GM18861 (cell line): ENCODE measurements around the gene SLC9A9.
"Not testable (repeated sequence)": the region's sequence is repeated elsewhere in the genome, so short reads cannot be mapped to it uniquely, and the experiment has no call there.

ENCODE experiments used
- ATAC-seq: cut with Tn5 transposase; IDR thresholded peaks from one replicate; pipeline ENCODE4 v1.9.1; 2021; ENCODE audit not compliant: unreplicated experiment

The SLC9A9 gene

DNA sequence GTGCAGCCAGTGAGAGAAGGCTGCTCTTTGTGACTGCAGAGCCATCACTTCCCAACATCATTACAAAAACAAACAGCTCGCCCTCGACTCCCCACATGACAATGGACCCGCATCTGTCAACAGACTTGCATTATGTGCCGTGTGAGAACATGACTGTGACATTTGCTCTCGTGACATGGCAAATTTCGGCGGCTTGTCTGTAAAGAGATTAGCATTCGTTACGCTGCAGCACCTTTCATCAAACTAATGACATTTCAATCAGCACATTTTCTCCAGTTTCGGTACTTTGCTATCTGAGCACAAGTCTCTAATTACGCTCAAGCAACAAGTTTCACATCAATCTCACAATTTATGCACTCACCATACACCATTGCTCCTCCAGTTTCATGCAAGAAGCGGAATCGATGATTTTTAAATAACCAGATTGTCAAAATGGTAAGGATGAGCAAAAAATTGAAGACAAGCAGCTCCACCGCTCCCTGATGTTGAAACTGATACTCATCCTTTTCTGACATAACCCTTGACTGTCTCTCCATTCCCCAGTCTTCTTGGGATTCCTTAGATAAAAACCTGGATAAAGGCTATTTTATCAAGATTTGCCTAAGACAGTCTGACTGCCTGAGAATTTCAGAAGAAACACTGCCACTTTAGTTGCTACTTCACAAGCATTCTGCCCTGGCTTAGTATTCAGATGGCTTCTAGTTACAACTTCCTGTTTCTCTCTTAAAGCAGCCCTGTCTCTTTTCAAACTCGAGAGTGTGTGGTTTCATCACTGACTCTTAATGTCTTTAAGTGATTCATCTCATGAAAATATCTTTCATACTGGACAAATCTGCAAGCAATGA, at the start of gene SLC9A9:
SLC9A9 (minus strand) TSS at position 682 of the 845 bp plus-strand sequence; CDS start at position 536, 146 bp downstream.
- peak; percentile 90 for ATAC-seq

DNA sequence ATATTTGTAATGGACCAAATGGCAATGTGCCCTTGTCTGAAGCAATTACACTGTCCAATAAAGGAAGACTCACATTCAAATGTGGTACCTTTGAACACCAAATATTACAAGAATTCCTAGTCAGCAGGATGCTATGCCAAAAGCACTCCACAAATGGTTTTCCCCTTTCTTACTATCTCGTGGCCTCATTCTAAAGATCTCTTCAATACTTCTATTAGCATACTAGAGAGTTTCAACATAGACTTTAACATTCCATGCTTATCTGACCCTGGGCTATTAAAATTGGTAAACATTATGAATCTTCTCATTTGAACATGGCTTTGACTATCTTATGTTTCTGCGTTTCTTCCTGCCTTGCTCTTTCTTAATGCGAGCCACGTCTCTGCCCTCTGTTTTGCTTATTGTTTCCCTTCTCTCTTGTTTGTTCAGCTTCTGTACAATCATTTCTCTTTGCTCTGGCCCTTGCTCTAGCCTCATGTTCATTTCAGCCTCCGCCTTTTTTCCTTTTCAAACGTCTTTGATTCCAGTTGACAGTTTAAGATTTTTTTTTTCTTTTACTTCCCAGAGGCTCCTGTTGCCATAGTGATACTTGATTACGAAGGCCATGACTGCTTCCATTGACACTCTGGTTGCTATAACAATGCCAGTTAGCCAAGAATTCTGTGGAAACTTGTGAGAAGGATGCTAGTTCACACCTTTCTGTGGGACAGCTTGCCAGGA, 49.5 kb upstream of the SLC9A9 start:
- no peak for ATAC-seq

DNA sequence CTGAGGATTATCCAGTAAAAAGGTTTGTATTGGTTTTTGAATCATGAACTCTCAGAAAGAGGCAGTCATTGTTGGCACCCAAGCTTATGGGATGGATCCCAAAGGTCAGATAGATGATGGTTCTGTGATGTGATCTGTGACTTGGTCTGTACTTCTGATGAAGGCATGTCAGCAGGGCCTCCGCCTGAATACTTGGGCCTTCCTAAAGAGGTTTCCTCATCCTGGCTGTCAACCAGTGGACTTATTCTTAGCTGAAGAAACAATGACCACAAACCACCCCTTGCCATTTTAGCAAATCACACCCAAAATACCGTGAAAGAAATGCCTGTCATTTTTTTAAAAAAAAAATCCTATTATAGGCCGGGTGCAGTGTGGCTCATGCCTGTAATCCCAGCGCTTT, 48.2 kb upstream of the SLC9A9 start:
- no peak for ATAC-seq

DNA sequence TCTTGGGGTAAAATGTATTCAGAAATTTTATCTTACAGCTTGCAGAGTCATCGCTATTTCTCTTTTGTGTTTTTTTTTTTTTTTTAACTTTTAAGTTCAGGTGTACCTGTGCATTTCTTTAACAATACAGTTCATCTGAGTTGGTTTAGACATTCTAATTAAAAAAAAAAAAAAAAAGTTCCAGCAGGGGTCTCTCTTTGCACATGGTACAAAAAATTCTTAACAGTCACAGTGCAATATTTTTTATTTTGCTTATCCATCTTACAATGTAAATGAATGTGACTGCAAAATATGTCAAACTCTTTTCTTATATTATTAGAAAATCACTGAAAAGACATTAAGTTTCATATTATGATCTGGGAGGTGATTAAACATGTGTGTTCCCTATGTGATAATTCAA, 47.5 kb upstream of the SLC9A9 start:
- no peak for ATAC-seq

DNA sequence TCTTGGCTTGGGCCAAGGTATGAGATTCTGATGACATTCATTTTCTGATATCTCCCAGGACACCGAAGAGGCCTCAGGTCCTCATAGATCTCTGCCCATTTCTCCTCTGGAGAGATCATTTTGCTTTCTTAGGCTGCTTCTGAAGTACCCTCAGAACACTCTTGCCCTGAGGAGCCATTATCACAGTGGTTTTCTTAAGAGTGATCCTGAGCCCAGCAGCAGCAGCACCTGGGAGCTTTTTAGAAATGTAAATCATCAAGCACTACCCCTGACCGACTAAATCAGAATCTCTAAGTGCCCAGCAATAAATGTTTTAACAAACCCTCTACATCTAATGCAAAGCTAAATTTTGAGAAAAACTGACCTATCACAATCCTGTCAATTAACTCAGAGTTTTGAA, 40.6 kb upstream of the SLC9A9 start:
- no peak for ATAC-seq

DNA sequence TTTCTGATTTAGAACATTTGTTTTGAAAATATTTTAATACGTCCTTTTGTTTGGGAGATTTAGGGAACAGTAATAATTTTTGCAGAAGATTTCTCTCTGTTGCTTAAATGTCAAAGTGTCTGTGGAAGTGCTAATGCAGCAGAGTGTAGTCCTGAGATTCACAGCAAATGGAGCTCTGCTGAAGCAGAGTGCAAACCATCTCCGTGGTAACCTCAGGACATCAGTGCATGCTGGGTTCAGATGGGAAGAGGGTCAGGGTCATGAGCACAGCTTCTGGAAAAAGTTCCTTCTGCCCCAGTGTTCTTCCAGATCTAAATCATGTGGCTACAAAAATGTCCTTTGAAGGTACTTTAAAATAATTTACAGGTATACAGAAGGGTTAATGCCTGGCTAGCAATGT, 39.9 kb upstream of the SLC9A9 start:
- ATAC-seq, result no peak

DNA sequence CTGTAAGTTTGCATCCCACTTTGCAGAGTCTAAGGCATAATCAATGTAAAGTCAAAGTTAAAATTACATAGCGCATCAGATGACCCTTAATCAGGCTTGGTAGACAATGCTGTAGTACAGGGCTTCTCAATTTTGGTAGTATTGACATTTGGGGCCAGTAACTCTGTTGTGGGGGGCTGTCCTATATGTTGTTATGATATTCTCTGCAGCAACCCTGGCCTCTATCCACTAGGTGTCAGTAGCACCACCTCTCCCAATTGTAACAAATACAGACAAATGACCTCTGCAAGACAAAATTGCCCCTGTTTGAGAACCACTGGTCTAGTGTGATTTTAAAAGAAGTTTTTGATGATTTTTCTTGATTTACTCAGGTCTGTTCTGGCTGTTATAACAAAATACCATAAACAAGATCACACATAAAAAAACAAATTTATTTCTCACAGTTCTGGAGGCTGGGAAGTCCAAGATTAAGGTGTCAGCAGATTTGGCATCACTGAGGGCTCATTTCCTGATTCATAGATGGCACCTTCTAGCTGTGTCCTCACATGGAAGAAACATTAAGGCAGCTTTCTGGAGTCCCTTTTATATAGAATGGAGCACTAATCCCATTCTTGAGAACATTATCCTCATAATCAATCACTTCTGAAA, 37.6 kb upstream of the SLC9A9 start:
- peak; percentile 97 for ATAC-seq

DNA sequence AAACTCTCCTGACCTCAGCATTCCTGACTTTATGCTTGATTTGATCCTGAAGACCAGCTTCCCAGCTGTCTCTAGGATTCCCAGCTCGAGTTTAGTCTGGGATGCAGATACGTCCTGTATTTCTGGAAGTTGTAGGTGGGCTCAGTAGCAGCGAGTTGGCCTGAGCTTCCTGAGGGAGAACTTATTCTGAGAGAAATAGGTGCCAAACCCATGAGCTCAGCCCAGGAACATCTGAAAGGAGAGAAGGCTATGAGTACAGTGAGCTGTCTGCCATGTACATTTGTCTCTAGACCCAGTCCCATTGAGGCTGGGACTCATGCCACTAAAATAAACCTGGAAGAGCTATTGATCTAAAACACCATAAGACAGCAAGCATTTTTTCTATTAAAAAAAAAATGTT, 36.6 kb upstream of the SLC9A9 start:
- ATAC-seq, result no peak

DNA sequence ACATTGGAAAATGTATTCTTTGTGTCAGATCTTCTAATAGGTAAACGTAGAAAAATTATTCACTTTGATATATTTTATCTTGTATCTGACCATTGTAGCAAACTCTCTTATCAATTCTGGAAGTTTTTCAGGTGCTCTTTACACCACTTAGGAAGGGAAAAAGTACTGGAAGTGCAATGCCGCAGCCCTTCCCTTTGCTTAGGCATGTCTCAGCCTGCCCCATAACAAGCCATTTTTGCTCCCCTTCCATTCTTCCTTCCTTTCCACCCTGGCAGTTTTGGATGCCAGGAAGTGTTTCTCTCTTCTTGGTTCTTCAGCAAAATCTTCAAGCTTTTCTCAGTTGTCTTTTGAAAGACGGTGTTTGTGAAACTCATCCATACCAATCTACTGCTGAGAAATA, 34.9 kb upstream of the SLC9A9 start:
- no peak for ATAC-seq

DNA sequence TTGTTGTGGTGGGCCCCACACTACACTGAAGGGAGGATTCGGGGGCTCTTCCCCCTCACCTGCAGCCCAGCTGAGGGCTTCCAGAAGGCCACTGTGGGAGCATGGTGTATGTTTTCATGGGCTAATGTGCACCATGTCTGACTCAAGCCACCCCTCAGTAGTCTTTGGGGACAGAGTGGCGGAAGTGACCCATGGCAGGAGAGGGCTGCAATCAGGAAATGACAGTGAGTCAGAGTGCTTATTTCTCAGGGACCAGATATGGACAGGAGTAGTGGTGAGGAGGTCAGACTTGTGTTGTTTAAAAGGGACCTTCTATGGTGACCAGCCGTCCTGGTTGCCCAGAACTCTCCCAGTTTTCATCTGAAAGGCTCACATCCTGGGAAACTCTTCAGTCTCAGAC, 32.8 kb upstream of the SLC9A9 start:
- ATAC-seq, result no peak

DNA sequence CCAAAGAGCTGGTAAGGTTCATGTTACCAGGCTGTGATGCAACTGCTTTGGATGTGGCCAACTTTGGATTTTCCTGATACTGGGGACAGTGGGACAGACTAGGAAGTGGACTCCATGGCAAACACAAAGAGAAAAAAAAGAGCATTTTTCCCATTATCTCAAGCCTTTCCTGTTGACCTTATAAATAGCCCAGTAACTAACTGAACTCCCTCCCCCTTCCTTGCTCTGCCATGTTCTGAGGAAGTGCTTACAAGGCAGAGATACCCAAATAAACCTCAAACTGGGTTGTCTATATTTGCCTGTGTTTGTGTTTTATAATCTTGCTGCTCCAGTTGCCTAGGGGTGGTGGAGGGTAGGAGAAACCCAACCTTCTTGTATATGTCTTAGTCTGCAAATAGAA, 27.3 kb upstream of the SLC9A9 start:
- no peak for ATAC-seq

DNA sequence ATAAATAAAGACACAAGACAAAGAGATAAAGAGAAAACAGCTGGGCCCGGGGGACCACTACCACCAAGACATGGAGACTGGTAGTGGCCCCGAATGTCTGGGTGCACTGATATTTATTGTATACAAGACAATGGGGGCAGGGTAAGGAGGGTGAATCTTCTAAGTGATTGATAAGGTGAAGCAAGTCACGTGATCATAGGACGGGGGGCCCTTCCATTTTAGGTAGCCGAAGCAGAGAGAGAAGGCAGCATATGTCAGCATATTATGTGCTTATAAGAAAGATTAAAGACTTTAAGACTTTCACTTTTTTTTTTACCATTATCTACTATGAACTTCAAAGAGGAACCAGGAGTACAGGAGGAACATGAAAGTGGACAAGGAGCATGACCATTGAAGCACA, 25.3 kb upstream of the SLC9A9 start:
- ATAC-seq, result not testable (repeated sequence)

DNA sequence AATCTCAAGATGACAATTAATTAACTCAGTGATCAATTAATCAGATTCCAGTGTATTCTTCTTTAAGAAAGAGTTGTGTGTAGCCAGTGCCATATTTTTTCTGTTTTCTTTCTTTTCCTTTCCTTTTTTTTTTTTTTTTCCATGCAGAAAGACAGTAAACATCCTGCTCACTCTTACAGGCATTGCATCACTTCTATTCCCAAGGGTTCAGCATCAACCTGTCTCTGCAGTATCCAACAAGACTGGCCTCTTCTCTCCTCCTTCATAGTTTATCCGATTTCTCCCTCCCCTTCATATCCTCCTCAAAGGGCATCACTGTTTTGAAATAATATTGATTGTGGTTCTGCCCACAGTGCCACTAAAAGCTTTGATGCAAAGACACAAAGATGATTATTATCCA, 17.0 kb upstream of the SLC9A9 start:
- ATAC-seq, result no peak

DNA sequence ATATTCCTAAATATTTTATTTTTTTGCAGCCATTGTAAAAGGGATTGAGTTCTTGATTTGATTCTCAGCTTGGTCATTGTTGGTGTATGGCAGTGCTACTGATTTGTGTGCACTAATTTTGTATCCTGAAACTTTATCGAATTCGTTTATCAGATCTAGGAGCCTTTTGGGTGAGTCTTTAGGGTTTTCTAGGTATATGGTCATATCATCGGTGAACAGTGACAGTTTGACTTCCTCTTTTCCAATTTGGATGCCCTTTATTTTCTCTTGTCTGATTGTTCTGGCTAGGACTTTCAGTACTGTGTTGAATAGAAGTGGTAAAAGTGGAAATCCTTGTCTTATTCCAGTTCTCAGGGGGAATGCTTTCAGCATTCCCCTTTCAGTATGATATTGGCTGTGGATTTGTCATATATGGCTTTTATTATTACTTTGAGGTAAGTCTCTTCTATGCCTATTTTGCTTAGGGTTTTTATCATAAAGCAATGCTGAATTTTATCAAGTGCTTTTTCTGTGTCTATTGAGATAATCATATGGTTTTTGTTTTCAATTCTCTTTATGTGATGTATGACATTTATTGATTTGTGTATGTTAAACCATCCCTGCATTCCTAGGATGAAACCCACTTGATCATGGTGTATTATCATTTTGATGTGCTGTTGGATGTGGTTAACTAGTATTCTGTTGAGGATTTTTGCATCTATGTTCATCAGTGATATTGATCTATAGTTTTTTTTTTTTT, 11.4 kb upstream of the SLC9A9 start:
- no peak for ATAC-seq

DNA sequence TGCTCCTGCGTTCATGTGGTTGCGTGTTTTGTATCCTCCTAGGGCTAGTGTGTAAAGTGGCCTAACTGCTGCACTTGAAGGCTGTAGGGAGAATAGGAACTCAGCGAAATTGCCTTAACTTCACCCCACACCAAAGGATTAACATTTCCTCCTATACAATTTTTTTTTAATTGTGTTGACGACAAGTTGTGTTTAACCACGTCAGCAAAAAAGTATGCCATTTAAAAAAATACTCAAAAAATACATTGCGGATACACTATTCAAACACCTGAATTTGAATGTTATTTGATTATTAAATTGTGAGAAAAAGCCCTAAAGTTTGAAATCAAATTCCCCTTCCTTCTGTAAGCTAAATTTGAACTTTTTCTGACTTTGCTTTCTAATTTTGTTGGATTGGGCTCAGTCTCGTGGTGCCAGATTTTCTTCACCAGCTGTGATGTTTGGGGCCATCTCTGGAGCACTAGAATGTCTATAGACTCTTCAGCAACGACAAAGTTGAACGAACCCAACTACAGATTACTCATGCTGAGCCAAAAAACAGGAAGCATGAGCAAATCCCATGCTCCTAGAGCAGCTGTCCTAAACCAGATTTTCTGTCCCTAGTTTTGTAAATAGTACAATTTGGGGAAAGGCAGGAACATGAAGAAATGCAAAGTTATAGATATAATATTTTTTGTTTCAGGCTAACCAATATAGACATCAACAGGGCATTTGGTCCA, 8.1 kb upstream of the SLC9A9 start:
- no peak for ATAC-seq

DNA sequence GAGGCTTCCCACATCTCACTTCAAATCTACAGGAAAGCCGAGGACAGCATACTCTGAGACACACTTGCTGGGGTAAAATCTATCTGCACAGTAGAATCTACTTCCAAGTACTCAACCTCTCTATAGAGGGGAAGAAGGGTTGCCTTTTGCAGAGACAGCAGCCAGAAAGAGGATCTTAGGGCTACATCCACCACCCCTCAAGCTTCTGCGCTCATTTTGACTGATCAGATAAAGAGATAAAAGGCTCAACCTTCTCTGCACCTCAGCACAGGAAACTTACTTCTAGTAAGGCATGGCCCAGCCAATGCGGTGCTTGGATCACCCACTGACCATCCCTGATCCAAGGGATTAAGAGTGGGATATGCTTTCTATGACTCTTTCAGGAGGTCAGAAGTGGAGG, 6.9 kb upstream of the SLC9A9 start:
- no peak for ATAC-seq

DNA sequence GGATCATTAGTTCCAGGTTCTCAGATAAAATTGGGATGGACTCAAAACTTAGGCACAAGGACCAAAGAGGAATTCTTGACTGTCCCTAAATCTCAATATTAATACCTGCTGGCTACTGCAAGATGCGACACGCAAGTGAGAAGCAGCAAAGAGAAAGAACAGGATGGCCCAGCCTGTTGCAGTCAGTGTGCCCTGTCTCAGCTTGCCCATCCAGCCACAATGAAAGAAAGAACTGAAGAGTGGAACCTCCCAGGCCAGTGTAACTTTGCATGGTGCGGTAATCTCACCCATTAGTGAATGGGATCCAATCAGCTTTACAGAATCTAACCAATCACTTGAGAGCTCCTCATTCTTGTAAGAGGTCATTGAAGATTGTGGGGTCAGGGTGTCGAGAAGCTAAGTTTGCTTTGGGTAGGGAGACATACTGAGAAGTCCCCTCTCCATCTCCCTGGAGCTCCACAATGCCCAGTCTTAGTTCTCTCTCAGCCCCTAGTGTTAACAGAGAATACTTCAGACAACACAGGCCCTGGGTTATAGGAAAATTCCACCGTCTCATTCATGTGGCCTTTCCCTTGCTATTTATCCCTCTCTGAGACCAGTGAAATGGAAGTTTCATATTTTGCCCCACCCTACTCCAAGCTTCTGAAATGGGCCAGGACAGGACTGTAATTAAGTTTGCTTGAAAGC, 3.2 kb upstream of the SLC9A9 start:
- ATAC-seq, result no peak

DNA sequence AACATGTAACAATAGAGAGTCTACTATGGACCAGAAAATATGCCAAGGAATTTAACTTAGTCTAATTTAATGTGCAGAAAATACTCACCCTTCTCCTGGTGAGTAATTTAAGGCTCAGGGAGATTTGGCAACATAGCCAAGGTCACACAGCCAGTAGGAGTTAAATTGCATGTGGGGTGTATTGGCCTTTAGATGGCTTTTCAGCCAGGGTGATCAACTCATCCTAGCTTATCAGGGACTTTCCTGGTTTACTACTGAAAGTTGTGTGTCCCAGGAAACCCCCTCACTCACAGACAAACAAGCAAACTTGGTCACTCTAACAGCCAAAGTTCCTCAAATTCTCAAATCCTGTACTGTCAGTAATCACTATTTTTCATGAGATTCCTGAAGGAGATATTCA, 2.6 kb upstream of the SLC9A9 start:
- ATAC-seq, result no peak

DNA sequence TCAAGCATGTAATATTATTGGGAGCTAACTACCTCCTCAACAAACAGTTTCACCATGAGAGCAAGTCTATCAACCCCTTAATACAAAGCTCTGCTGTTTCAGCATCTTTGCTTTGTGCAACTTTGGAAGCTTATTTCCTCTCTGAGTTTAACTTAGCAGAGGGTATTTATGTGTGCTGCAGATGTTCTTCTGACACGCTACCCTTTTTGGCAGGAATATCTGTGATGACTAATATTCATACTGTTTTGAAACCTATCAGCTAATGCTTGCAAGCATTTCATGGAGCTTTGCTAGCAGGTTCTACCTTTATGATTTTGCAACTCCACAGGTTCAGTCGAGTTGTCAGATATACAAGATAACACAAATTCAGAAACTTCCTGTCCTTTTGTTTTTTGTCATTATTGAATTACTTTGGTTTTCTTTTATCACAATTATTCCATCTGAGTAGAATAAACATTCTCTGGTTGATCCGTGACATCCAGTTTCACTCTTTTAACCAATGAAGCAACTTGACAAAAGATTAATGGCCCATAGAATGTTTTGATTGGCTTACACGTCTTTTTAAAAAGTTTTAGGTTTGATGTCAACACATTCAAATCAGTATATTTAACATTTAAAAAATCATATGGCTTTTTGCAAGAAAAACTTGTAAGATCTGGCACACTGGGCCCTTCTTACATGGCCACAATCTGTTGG, 1.7 kb upstream of the SLC9A9 start:
- ATAC-seq, result peak; percentile 49
